ENCODE data around the gene PMFBP1.

Gene PMFBP1

DNA sequence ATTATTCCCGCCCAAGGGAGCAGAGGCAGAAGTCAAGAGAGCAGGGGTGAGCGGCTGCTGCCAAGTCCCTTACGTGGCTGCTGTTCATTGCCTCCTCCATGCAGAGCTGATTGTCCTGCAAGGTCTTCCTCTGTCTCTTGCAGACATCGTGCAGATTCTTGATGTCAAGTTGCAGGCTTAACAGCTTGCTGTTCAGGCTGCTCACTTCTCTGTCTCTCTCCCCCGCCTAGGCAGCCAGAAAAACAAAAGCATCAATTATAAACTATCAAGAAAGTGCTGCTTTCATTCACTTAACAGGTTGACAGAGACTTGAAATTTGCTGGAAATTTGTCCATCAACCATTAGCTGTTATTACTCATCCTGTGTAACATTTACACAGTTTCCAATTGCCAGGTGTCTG, 7.3 kb downstream of the PMFBP1 start:
- TF ChIP-seq, protein P1, sequence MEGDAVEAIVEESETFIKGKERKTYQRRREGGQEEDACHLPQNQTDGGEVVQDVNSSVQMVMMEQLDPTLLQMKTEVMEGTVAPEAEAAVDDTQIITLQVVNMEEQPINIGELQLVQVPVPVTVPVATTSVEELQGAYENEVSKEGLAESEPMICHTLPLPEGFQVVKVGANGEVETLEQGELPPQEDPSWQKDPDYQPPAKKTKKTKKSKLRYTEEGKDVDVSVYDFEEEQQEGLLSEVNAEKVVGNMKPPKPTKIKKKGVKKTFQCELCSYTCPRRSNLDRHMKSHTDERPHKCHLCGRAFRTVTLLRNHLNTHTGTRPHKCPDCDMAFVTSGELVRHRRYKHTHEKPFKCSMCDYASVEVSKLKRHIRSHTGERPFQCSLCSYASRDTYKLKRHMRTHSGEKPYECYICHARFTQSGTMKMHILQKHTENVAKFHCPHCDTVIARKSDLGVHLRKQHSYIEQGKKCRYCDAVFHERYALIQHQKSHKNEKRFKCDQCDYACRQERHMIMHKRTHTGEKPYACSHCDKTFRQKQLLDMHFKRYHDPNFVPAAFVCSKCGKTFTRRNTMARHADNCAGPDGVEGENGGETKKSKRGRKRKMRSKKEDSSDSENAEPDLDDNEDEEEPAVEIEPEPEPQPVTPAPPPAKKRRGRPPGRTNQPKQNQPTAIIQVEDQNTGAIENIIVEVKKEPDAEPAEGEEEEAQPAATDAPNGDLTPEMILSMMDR (IDR thresholded peaks at IDR 0.05; ENCODE audit: borderline replicate concordance, control extremely low read depth, extremely low read depth, insufficient read depth, missing control alignments) = no peak
- no peak for DNase-seq (ENCODE audit: low spot score)

DNA sequence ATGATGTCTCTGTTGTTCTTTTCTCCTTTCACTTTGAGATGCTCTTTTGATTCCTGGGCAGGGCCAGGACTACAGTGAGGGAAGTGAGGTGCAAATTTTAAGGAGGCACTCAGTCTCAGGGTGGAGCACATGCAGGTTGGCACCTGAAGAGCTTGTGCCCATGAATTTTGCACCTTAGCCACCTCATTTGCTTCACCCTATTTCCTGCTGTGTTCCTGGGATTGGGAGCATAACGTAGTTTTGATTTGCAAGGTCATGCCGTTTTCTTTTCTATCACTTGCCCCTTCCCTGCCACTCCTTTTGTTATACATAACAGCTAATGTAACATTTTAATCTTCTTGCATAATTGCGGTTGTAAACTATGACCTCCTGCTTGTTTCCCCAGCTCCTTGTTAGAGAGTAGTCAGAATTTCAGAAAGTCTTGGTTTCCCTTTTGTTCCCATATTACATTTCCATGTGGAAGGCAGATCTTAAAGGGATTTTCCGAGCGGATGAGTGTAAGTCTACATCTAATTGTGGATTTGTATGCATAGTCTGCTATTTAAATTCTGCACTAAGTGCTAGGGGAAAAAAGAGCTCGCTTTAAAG, 9.8 kb downstream of the PMFBP1 start:
- TF ChIP-seq, protein P1 (IDR thresholded peaks at IDR 0.05; ENCODE audit: borderline replicate concordance, control extremely low read depth, extremely low read depth, insufficient read depth, missing control alignments) = no peak
- in situ Hi-C loops (cut with MboI; ENCODE audit: low sequenced_read_pairs, unreplicated experiment) = no loop called here
- DNase-seq (ENCODE audit: low spot score) = no peak

More for the DNA sequence above, 7.3 kb downstream of the PMFBP1 start:
- in situ Hi-C loops (cut with MboI; ENCODE audit: low sequenced_read_pairs, unreplicated experiment) = no loop called here

DNA sequence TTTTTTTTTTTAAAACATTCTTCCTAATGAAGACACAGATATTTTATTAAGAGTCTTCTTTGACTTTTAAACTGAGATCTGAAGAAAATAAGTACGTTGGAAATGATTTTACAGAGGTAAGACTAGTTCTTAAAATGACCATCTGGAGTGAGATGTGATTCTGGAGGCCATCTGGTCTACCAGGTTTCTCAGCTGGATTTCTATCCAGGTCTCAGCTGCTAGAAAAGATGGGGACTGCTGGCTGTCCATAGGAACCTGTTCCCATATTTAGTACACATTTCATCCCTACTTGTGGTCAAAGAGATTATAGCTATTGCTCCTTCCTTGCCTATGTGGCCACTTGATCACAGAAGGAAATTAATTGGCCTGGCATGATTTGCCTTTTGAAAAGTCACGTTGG, 12.2 kb downstream of the PMFBP1 start:
- in situ Hi-C loops (cut with MboI; ENCODE audit: low sequenced_read_pairs, unreplicated experiment) = no loop called here
- no peak for DNase-seq (ENCODE audit: low spot score)
- TF ChIP-seq, protein P1 (IDR thresholded peaks at IDR 0.05; ENCODE audit: borderline replicate concordance, control extremely low read depth, extremely low read depth, insufficient read depth, missing control alignments) = no peak

DNA sequence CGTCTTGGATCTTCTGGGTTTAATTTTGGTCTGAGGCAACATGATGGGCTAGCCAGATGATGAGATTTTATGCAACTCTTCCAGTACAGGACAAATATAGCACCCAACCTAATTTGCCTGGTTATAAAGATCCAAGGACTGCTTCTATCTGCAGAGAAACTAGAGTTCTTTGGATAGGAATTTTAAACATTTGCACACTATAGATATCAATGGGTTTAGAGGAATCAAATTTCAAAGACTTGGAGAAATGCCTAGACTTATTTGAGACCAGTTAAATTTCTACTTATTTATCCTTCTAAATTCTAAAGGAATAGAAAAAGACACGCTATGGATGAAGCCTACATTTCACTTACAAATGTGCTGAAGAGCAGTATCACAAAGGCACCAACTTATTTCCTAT, 12.6 kb downstream of the PMFBP1 start:
- DNase-seq (ENCODE audit: low spot score) = no peak
- in situ Hi-C loops (cut with MboI; ENCODE audit: low sequenced_read_pairs, unreplicated experiment) = no loop called here
- TF ChIP-seq, protein P1 (IDR thresholded peaks at IDR 0.05; ENCODE audit: borderline replicate concordance, control extremely low read depth, extremely low read depth, insufficient read depth, missing control alignments) = no peak

DNA sequence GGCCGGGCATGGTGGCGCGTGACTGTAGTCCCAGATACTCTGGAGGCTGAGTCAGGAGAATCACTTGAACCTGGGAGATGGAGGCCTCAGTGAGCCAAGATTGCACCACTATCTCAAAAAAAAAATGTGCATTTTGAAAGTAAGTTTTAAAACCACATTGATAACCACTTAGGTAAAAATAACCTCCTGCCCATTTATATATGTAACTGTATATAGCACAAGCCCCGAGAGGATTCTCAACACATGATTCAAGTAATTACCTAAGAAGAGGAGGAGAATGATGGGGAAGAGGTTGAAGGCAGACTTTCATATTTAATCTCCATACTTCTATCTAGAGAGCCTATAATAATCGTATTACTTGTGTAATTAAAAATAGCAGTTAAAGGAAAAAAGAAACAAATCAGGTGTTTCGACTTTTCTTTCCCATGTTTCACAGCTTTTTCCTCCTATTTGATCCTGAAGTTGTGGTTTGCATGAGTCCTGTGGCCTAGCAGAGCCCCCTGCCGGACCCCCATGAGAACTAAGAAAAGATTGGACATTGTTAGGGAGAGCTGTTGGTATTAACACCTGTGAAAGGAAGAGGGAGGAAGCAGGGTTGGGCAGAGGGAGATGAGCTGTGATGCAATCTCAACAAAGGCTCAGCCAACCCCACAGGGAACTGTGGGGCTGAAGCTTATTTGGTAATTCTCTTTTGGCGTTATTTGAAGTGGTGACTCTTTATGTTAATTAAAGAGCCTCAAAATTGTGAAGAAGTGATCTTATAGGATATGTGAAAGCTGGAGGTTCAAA, 22.1 kb downstream of the PMFBP1 start:
- TF ChIP-seq, protein P1 (IDR thresholded peaks at IDR 0.05; ENCODE audit: borderline replicate concordance, control extremely low read depth, extremely low read depth, insufficient read depth, missing control alignments) = no peak
- in situ Hi-C loops (cut with MboI; ENCODE audit: low sequenced_read_pairs, unreplicated experiment) = no loop called here
- DNase-seq (ENCODE audit: low spot score) = no peak

DNA sequence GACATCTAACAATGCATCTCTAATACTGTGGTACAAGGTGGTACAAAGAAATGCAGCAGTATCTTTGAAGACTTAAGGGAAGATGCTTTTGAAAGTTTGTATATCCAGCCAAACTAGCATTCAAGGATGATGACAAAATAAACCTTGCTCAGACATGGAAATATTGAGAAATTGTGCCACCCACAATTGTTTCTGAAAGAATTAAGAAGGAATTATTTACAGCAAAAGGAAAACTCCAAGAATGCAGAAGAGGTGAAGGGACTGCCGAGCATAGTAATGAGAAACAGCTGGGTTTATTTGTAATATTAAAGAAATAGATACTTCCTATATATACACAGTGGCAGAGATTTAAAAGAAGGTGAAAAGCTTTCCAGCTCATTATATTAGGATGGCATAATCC, 29.5 kb downstream of the PMFBP1 start:
- in situ Hi-C loops (cut with MboI; ENCODE audit: low sequenced_read_pairs, unreplicated experiment) = no loop called here
- DNase-seq (ENCODE audit: low spot score) = no peak
- TF ChIP-seq, protein P1 (IDR thresholded peaks at IDR 0.05; ENCODE audit: borderline replicate concordance, control extremely low read depth, extremely low read depth, insufficient read depth, missing control alignments) = no peak

All from GM13976 (cell line).